ENCODE data around the gene SEC24B. TPM values are rescaled to one million over a fixed set of nuclear protein-coding genes. Genes with fewer than 3 reads are reported as not detected.
"Not testable (repeated sequence)": the region's sequence is repeated elsewhere in the genome, so short reads cannot be mapped to it uniquely, and the experiment has no call there.

SEC24B gene
- total and polyA plus RNA-seq, 2 experiments from 2014 or later, result 17.2 to 28.3 TPM

- H2AFZ ChIP-seq, result no peak overlapping the region
- TF ChIP-seq EZH2 (IDR thresholded peaks at IDR 0.05; ENCODE audit: borderline replicate concordance) (no peak), CTCF (IDR thresholded peaks at IDR 0.05; ENCODE audit: poor library complexity) (no peak), EZH2phosphoT487 (IDR thresholded peaks at IDR 0.05; ENCODE audit: low read depth, severe bottlenecking, unreplicated experiment) (no peak)
Observed at GRCh38 chr4:109574931-109575804, 141.6 kb downstream of the SEC24B start.

GRCh38 chr4:109576462-109576861, 142.8 kb downstream of the SEC24B start:
- Histone ChIP-seq H3K9me3 (ENCODE audit: low read depth) (no peaks in the 10 kb centered on the region), H3K36me3 (replicated peaks; ENCODE audit: insufficient read depth, low read depth) (no peaks in the 10 kb centered on the region), H3K4me3 (no peak overlapping the region), H3K9me2 (replicated peaks; ENCODE audit: insufficient read depth) (no peaks in the 10 kb centered on the region), H3K4me2 (no peak overlapping the region), H4K20me1 (ENCODE audit: insufficient read depth, poor library complexity, severe bottlenecking) (no peaks in the 10 kb centered on the region), H2AFZ (no peak overlapping the region), H3K27me3 (no peaks in the 10 kb centered on the region), H3K27ac (no peak overlapping the region), H3K4me1 (ENCODE audit: insufficient read depth) (no peaks in the 10 kb centered on the region), H3K79me2 (no peaks in the 10 kb centered on the region)
- no peak for DNase-seq (ENCODE audit: low spot score)
- WGBS (ENCODE audit: low lambda C conversion rate, missing lambda C conversion rate), result 63% methylated on average over 2 of the region's 2 CpGs
- TF ChIP-seq EZH2 (IDR thresholded peaks at IDR 0.05; ENCODE audit: borderline replicate concordance) (no peak), EZH2phosphoT487 (IDR thresholded peaks at IDR 0.05; ENCODE audit: low read depth, severe bottlenecking, unreplicated experiment) (no peak), CTCF (IDR thresholded peaks at IDR 0.05; ENCODE audit: poor library complexity) (no peak)

More at GRCh38 chr4:109574931-109575804, 141.6 kb downstream of the SEC24B start:
- Histone ChIP-seq H3K9me2 (replicated peaks; ENCODE audit: insufficient read depth) (no peaks in the 10 kb centered on the region), H3K9me3 (ENCODE audit: low read depth) (no peaks in the 10 kb centered on the region), H3K4me1 (ENCODE audit: insufficient read depth) (no peaks in the 10 kb centered on the region), H3K4me2 (no peak overlapping the region), H3K36me3 (replicated peaks; ENCODE audit: insufficient read depth, low read depth) (no peaks in the 10 kb centered on the region), H3K79me2 (no peaks in the 10 kb centered on the region), H3K27ac (no peak overlapping the region), H3K4me3 (no peak overlapping the region), H3K27me3 (no peaks in the 10 kb centered on the region), H4K20me1 (ENCODE audit: insufficient read depth, poor library complexity, severe bottlenecking) (no peaks in the 10 kb centered on the region)
- no peak for DNase-seq (ENCODE audit: low spot score)
- 91% methylated on average over 7 of the region's 7 CpGs for WGBS (ENCODE audit: low lambda C conversion rate, missing lambda C conversion rate)

- no peaks in the 10 kb centered on the region for H4K20me1 ChIP-seq (ENCODE audit: insufficient read depth, poor library complexity, severe bottlenecking)
- H3K9me3 ChIP-seq (ENCODE audit: low read depth), result no peaks in the 10 kb centered on the region
- no peaks in the 10 kb centered on the region for H3K4me1 ChIP-seq (ENCODE audit: insufficient read depth)
- no peak for DNase-seq (ENCODE audit: low spot score)
- H2AFZ ChIP-seq, result no peak overlapping the region
- no peak for TF ChIP-seq EZH2 (IDR thresholded peaks at IDR 0.05; ENCODE audit: borderline replicate concordance)
- TF ChIP-seq EZH2phosphoT487 (IDR thresholded peaks at IDR 0.05; ENCODE audit: low read depth, severe bottlenecking, unreplicated experiment), result no peak
- TF ChIP-seq CTCF (IDR thresholded peaks at IDR 0.05; ENCODE audit: poor library complexity), result no peak
- H3K4me3 ChIP-seq, result no peak overlapping the region
- H3K27ac ChIP-seq, result no peak overlapping the region
- 87% methylated on average over 3 of the region's 3 CpGs for WGBS (ENCODE audit: low lambda C conversion rate, missing lambda C conversion rate)
- no peaks in the 10 kb centered on the region for H3K36me3 ChIP-seq (replicated peaks; ENCODE audit: insufficient read depth, low read depth)
- no peaks in the 10 kb centered on the region for H3K27me3 ChIP-seq
- H3K9me2 ChIP-seq (replicated peaks; ENCODE audit: insufficient read depth), result no peaks in the 10 kb centered on the region
- H3K4me2 ChIP-seq, result no peak overlapping the region
- no peaks in the 10 kb centered on the region for H3K79me2 ChIP-seq
Observed at GRCh38 chr4:109578846-109579245, 145.2 kb downstream of the SEC24B start.

- H3K36me3 ChIP-seq (replicated peaks; ENCODE audit: insufficient read depth, low read depth); H2AFZ ChIP-seq; H3K27ac ChIP-seq; H3K4me3 ChIP-seq; H3K4me1 ChIP-seq (ENCODE audit: insufficient read depth); H4K20me1 ChIP-seq (ENCODE audit: insufficient read depth, poor library complexity, severe bottlenecking); H3K9me3 ChIP-seq (ENCODE audit: low read depth); DNase-seq (ENCODE audit: low spot score); H3K9me2 ChIP-seq (replicated peaks; ENCODE audit: insufficient read depth); H3K27me3 ChIP-seq; H3K79me2 ChIP-seq; H3K4me2 ChIP-seq: not testable (repeated sequence)
- WGBS (ENCODE audit: low lambda C conversion rate, missing lambda C conversion rate), result over 99% methylated on average over 5 of the region's 5 CpGs
Observed at GRCh38 chr4:109579997-109580396, 146.4 kb downstream of the SEC24B start.

All from hepatocyte (in vitro differentiated cells).